Posterior cingulate gyrus (tissue), 11 donors: ENCODE data around the gene EIF3K.

Experiments used
- DNase-seq, 10 donors: peaks; one replicate each; pipeline versions ENCODE4 v3.0.0 to v3.0.0-alpha.2; 2020 to 2021; ENCODE audit warnings: mixed read lengths in 3 of 10
- intact Hi-C: fragments of 100-400 bp; cut with DNase I; formaldehyde crosslinking; loops from one replicate; pipeline ENCODE4 v1.15.1; 2023

EIF3K gene

GRCh38 chr19:38678217-38678890 is 59.4 kb downstream of the EIF3K start:
- DNase-seq = peak in 3 of 10 donors; percentile 4 to 69 (median 8)
- intact Hi-C loops = no loop called here

- intact Hi-C loops = no loop called here
- peak in 2 of 10 donors; percentile 8 to 73 for DNase-seq
Observed at GRCh38 chr19:38678891-38679494, 60.0 kb downstream of the EIF3K start.

GRCh38 chr19:38679839-38680238 is 60.9 kb downstream of the EIF3K start:
- intact Hi-C loops = no loop called here
- peak in 1 of 10 donors; percentile 3 for DNase-seq

- intact Hi-C loops = no loop called here
- no peak for DNase-seq
Observed at GRCh38 chr19:38682195-38682867, 63.3 kb downstream of the EIF3K start.

- DNase-seq = no peak
- intact Hi-C loops = no loop called here
Observed at GRCh38 chr19:38682872-38683392, 63.9 kb downstream of the EIF3K start.

- intact Hi-C loops = no loop called here
- no peak for DNase-seq
Observed at GRCh38 chr19:38683393-38684077, 64.5 kb downstream of the EIF3K start.

- DNase-seq = no peak
- intact Hi-C loops = no loop called here
Observed at GRCh38 chr19:38684078-38684861, 65.3 kb downstream of the EIF3K start.

GRCh38 chr19:38684862-38685665 is 66.1 kb downstream of the EIF3K start:
- intact Hi-C loops = no loop called here
- DNase-seq = no peak

- intact Hi-C loops = no loop called here
- no peak for DNase-seq
Observed at GRCh38 chr19:38685666-38686529, 66.9 kb downstream of the EIF3K start.

GRCh38 chr19:38686530-38686888 is 67.5 kb downstream of the EIF3K start:
- intact Hi-C loops = no loop called here
- DNase-seq = no peak
